OCI-LY3 (cell line): ENCODE measurements around the gene SNX11.

Experiments
- H2AFZ ChIP-seq: fragments of 200-600, 300-600 bp; shearing (Covaris generic); 2 replicates; pipeline ENCODE4 v1.6.0; 2014; ENCODE audit warnings: antibody characterized with exemption, low read depth, low read length
- H3K27ac ChIP-seq: fragments of 200-600, 300-600 bp; sonication (generic); 2 replicates; pipeline ENCODE4 v1.5.1; 2014; ENCODE audit warnings: mild to moderate bottlenecking, low read length, moderate library complexity, mixed read lengths
- H3K27me3 ChIP-seq: fragments of 200-600, 300-600 bp; sonication (generic); 2 replicates; pipeline ENCODE4 v1.6.1; 2014; ENCODE audit warnings: low read depth, low read length, mixed read lengths
- H3K36me3 ChIP-seq: fragments of 200-600, 300-600 bp; sonication (generic); replicated peaks from 2 replicates; pipeline ENCODE3; 2014; ENCODE audit warnings: low read depth, low read length, mixed read lengths
- H3K4me1 ChIP-seq: fragments of 300-600, 200-600 bp; sonication (generic); 2 replicates; pipeline ENCODE4 v1.6.1; 2014; ENCODE audit warnings: low read length, mixed read lengths
- H3K4me2 ChIP-seq: fragments of 200-600, 300-600 bp; sonication (generic); 2 replicates; pipeline ENCODE4 v1.6.1; 2014; ENCODE audit warnings: low read length, mixed read lengths
- H3K4me3 ChIP-seq: fragments of 300-600, 200-600 bp; sonication (generic); 2 replicates; pipeline ENCODE4 v1.5.1; 2014; ENCODE audit warnings: antibody characterized with exemption, mild to moderate bottlenecking, low read length, moderate library complexity
- H3K79me2 ChIP-seq: fragments of 300-600, 200-600 bp; shearing (Covaris generic); 2 replicates; pipeline ENCODE4 v1.6.1; 2014; ENCODE audit warnings: mild to moderate bottlenecking, low read length, mixed read lengths
- H3K9ac ChIP-seq: fragments of 300-600, 200-600 bp; shearing (Covaris generic); 2 replicates; pipeline ENCODE4 v1.6.0; 2014; ENCODE audit warnings: mild to moderate bottlenecking, low read length, moderate library complexity
- H3K9me3 ChIP-seq: fragments of 200-600, 300-600 bp; shearing (Covaris generic); 2 replicates; pipeline ENCODE4 v1.6.1; 2014; ENCODE audit warnings: low read length, mixed read lengths; ENCODE audit not compliant: insufficient read depth
- H4K20me1 ChIP-seq: fragments of 200-600, 300-600 bp; sonication (generic); 2 replicates; pipeline ENCODE4 v1.6.1; 2016; ENCODE audit warnings: low read length, mixed read lengths; ENCODE audit not compliant: insufficient read depth
- EZH2phosphoT487 ChIP-seq: fragments of 200-600 bp; shearing (Covaris generic); IDR thresholded peaks from 2 replicates; pipeline ENCODE4 v1.6.1; 2018; ENCODE audit warnings: antibody characterized with exemption, mixed run types, low read depth
- TF ChIP-seq, protein P1 (sequence below): fragments of 200-600, 300-600 bp; sonication (generic); IDR thresholded peaks from 2 replicates; pipeline ENCODE4 v1.5.1; 2014; ENCODE audit warnings: antibody characterized with exemption, low read length, low read depth

SNX11 gene

DNA sequence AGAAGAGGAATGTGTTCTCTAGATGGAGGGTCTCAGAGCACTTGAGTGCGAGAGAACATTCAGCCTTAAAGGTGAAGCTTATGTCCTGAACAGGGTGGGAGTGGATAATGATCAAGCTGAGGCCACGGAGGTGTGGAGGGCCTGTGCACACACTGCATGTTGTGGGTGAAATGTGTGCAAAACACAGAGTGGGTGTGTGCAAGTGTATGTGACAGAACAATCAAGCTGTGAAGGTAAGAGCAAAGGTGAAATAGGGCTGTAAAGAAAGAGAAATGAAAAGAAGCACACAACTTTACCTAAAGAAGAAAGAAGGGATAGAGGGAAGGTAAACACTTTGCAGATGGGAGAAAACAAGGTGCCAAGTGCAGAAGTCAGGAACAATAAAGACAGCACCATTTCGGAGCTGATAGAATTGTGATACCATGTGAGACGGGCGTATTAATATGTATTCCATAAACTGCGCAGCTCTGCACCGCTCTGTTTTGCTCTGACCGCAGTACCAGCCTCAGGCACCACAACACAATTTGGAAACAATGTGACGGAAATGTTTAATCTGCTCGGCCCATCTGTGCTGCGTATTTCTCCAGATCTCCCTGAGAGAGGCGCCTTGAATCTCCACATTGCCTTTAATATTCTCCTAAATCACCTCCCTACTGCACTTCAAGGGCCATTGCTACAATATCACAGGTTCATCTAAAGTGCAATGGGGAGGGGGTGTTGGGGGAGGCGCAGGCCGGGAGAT lies 40.6 kb downstream of the SNX11 start:
- no peaks in the 10 kb centered on the region for H3K9me3 ChIP-seq
- TF ChIP-seq, protein P1, sequence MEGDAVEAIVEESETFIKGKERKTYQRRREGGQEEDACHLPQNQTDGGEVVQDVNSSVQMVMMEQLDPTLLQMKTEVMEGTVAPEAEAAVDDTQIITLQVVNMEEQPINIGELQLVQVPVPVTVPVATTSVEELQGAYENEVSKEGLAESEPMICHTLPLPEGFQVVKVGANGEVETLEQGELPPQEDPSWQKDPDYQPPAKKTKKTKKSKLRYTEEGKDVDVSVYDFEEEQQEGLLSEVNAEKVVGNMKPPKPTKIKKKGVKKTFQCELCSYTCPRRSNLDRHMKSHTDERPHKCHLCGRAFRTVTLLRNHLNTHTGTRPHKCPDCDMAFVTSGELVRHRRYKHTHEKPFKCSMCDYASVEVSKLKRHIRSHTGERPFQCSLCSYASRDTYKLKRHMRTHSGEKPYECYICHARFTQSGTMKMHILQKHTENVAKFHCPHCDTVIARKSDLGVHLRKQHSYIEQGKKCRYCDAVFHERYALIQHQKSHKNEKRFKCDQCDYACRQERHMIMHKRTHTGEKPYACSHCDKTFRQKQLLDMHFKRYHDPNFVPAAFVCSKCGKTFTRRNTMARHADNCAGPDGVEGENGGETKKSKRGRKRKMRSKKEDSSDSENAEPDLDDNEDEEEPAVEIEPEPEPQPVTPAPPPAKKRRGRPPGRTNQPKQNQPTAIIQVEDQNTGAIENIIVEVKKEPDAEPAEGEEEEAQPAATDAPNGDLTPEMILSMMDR = no peak
- no peak for TF ChIP-seq EZH2phosphoT487
- no peak overlapping the region for H3K27ac ChIP-seq
- no peak overlapping the region for H3K4me3 ChIP-seq
- H3K4me2 ChIP-seq = no peak overlapping the region
- H3K9ac ChIP-seq = no peak overlapping the region
- H4K20me1 ChIP-seq = no peaks in the 10 kb centered on the region
- H3K36me3 ChIP-seq = no peaks in the 10 kb centered on the region
- no peaks in the 10 kb centered on the region for H3K79me2 ChIP-seq
- peaks cover 18% of the 10 kb centered on the region for H3K27me3 ChIP-seq
- peaks cover 18% of the 10 kb centered on the region for H3K4me1 ChIP-seq
- no peak overlapping the region for H2AFZ ChIP-seq

- H2AFZ ChIP-seq = no peak overlapping the region
- H4K20me1 ChIP-seq = no peaks in the 10 kb centered on the region
- no peak overlapping the region for H3K4me3 ChIP-seq
- no peak overlapping the region for H3K9ac ChIP-seq
- no peak overlapping the region for H3K27ac ChIP-seq
- H3K27me3 ChIP-seq = peaks cover 18% of the 10 kb centered on the region
- H3K4me2 ChIP-seq = no peak overlapping the region
- H3K4me1 ChIP-seq = peaks cover 17% of the 10 kb centered on the region
- no peaks in the 10 kb centered on the region for H3K36me3 ChIP-seq
- TF ChIP-seq EZH2phosphoT487 = no peak
- TF ChIP-seq, protein P1 = no peak
- H3K79me2 ChIP-seq = no peaks in the 10 kb centered on the region
- H3K9me3 ChIP-seq = no peaks in the 10 kb centered on the region
Observed at GRCh38 chr17:48148854-48149786, 41.6 kb downstream of the SNX11 start.

DNA sequence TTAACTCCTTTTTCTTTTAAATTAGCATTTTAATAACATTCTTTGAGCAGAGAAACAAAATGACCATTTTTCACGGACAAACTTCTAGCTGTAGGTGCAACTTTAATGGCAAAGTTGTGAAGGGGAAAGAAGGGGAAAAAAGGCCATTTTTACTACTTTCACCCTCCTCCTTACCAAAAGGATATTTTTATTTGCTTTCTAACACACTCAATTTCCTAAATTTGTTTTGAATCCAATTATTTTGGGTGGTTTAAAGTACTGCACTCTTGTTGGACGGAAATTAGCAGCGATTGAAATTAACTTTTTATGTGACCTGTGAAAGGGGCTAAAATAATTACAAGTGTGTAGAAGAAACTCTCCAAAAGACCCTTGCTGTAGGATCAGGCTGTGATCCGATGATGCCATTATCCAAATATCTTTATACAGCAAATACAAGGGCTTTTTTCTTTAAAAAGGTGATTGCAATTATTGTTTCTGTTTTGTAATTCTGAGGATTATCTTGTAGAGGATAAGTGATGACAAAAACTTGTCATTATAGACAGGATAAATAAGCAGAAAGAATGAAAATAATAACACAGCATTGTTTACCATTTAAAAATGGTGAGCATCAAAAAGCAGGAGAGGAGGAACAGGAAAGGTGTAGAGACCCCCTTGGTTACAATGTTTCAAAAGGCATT lies 42.4 kb downstream of the SNX11 start:
- no peak overlapping the region for H3K9ac ChIP-seq
- no peaks in the 10 kb centered on the region for H3K36me3 ChIP-seq
- no peaks in the 10 kb centered on the region for H3K79me2 ChIP-seq
- H3K27ac ChIP-seq = no peak overlapping the region
- H3K4me3 ChIP-seq = no peak overlapping the region
- H4K20me1 ChIP-seq = no peaks in the 10 kb centered on the region
- H3K4me1 ChIP-seq = peaks cover 9% of the 10 kb centered on the region
- H3K9me3 ChIP-seq = no peaks in the 10 kb centered on the region
- no peak for TF ChIP-seq EZH2phosphoT487
- TF ChIP-seq, protein P1 = no peak
- H2AFZ ChIP-seq = no peak overlapping the region
- no peak overlapping the region for H3K4me2 ChIP-seq
- H3K27me3 ChIP-seq = peaks cover 18% of the 10 kb centered on the region
